HFFc6 (cell line): ENCODE results near the gene CLEC2D. TPM values are rescaled to one million over a fixed set of nuclear protein-coding genes. Genes with fewer than 3 reads are reported as not detected.
A peak's percentile ranks its signal among the peaks of the same experiment; 100 is the strongest.
"Not testable (repeated sequence)": the region's sequence is repeated elsewhere in the genome, so short reads cannot be mapped to it uniquely, and the experiment has no call there.

Source experiments
- DNase-seq: peaks from one replicate; pipeline ENCODE4 v3.0.0-alpha.2; 2018
- H3K27ac Mint-ChIP-seq: 2 replicates; pipeline ENCODE4 v1.8.0; 2020; ENCODE audit warnings: mild to moderate bottlenecking, mixed read lengths
- H3K27me3 Mint-ChIP-seq: 2 replicates; pipeline ENCODE4 v1.8.0; 2021; ENCODE audit warnings: mild to moderate bottlenecking, moderate library complexity, mixed read lengths; ENCODE audit not compliant: insufficient read depth
- H3K36me3 Mint-ChIP-seq: 2 replicates; pipeline ENCODE4 v1.8.0; 2021; ENCODE audit warnings: low read depth, mixed read lengths
- H3K4me1 Mint-ChIP-seq: 2 replicates; pipeline ENCODE4 v1.8.0; 2020; ENCODE audit warnings: low read depth, mixed read lengths
- H3K4me3 Mint-ChIP-seq: 2 replicates; pipeline ENCODE4 v1.8.0; 2020; ENCODE audit warnings: mild to moderate bottlenecking, moderate library complexity, mixed read lengths
- H3K9me3 Mint-ChIP-seq: 2 replicates; pipeline ENCODE4 v1.8.0; 2020; ENCODE audit warnings: mild to moderate bottlenecking, mixed read lengths
- CTCF ChIP-seq: fragments of 200-600 bp; sonication (generic); IDR thresholded peaks from 2 replicates; pipeline ENCODE4 v1.5.0; 2021; ENCODE audit warnings: antibody characterized with exemption, mild to moderate bottlenecking
- total RNA-seq, 6 experiments: library from RNA; stranded (reverse); fragmentation: NEBNext Ultra II Directional; extraction: Animal tissue kit (Norgen Biotek cat#: 25700); gene quantifications; 2 replicates in 1 of 6; 3 replicates in 5 of 6; pipeline ENCODE4 v1.2.3, GENCODE V29; 2021

Gene CLEC2D
- total RNA-seq, 6 experiments from 2014 or later, result 1.1 to 1.9 (median 1.5) TPM

GRCh38 chr12:9736936-9737705 lies 67.6 kb downstream of the CLEC2D start:
- Mint-ChIP-seq H3K36me3 (no peaks in the 10 kb centered on the region), H3K9me3 (no peaks in the 10 kb centered on the region), H3K27ac (no peak overlapping the region), H3K4me3 (no peak overlapping the region), H3K4me1 (no peaks in the 10 kb centered on the region), H3K27me3 (peaks cover 8% of the 10 kb centered on the region)
- no peak for DNase-seq
- no peak for TF ChIP-seq CTCF

- not testable (repeated sequence) for H3K4me1 Mint-ChIP-seq, DNase-seq, H3K4me3 Mint-ChIP-seq, H3K27ac Mint-ChIP-seq, H3K36me3 Mint-ChIP-seq, H3K9me3 Mint-ChIP-seq
- H3K27me3 Mint-ChIP-seq, result peaks cover 11% of the 10 kb centered on the region
These were observed 69.4 kb downstream of the CLEC2D start for GRCh38 chr12:9738905-9739304.

- H3K9me3 Mint-ChIP-seq, H3K27ac Mint-ChIP-seq, H3K36me3 Mint-ChIP-seq, DNase-seq, H3K4me1 Mint-ChIP-seq: not testable (repeated sequence)
- Mint-ChIP-seq H3K4me3 (peak overlapping the region; percentile 43; the same call in 1 of the 2 replicates), H3K27me3 (peaks cover 12% of the 10 kb centered on the region)
These were observed 70.0 kb downstream of the CLEC2D start for GRCh38 chr12:9739404-9740105.

- no peaks in the 10 kb centered on the region for H3K36me3 Mint-ChIP-seq
- H3K27me3 Mint-ChIP-seq, result peaks cover 13% of the 10 kb centered on the region
- TF ChIP-seq CTCF, result no peak
- no peaks in the 10 kb centered on the region for H3K9me3 Mint-ChIP-seq
- H3K4me1 Mint-ChIP-seq, result peaks cover 6% of the 10 kb centered on the region; the same call in 1 of the 2 replicates
- peak overlapping the region; percentile 43 for H3K4me3 Mint-ChIP-seq
- H3K27ac Mint-ChIP-seq, result no peak overlapping the region
- DNase-seq, result no peak
These were observed 70.7 kb downstream of the CLEC2D start for GRCh38 chr12:9740106-9740750.

- DNase-seq, result no peak
- Mint-ChIP-seq H3K9me3 (no peaks in the 10 kb centered on the region), H3K4me1 (peaks cover 6% of the 10 kb centered on the region; the same call in 1 of the 2 replicates), H3K4me3 (no peak overlapping the region), H3K36me3 (no peaks in the 10 kb centered on the region), H3K27ac (no peak overlapping the region), H3K27me3 (peaks cover 13% of the 10 kb centered on the region)
- TF ChIP-seq CTCF, result no peak
These were observed 72.2 kb downstream of the CLEC2D start for GRCh38 chr12:9741726-9742125.

- peaks cover 6% of the 10 kb centered on the region; the same call in 1 of the 2 replicates for H3K4me1 Mint-ChIP-seq
- H3K36me3 Mint-ChIP-seq, result no peaks in the 10 kb centered on the region
- no peak overlapping the region for H3K27ac Mint-ChIP-seq
- no peak overlapping the region for H3K4me3 Mint-ChIP-seq
- DNase-seq, result no peak
- TF ChIP-seq CTCF, result no peak
- H3K9me3 Mint-ChIP-seq, result no peaks in the 10 kb centered on the region
- H3K27me3 Mint-ChIP-seq, result peaks cover 13% of the 10 kb centered on the region
These were observed 73.1 kb downstream of the CLEC2D start for GRCh38 chr12:9742661-9743060.
